Measurements from ENCODE around the gene NCOR2.

The NCOR2 gene

GRCh38 chr12:124532331-124532750 is 35.1 kb downstream of the NCOR2 start:
- no peak overlapping the region for H3K4me3 ChIP-seq (ENCODE audit: low read depth, low read length)
- DNase-seq (ENCODE audit: low read depth): no peak
- TF ChIP-seq CTCF (IDR thresholded peaks at IDR 0.05; ENCODE audit: low read depth, low read length): no peak
- TF ChIP-seq MYC (IDR thresholded peaks at IDR 0.05; ENCODE audit: low read depth, low read length): no peak
- TF ChIP-seq MAX (IDR thresholded peaks at IDR 0.05; ENCODE audit: low read depth, low read length): no peak
- TF ChIP-seq POLR2A (IDR thresholded peaks at IDR 0.05; ENCODE audit: extremely low read depth, insufficient read length): no peak

- no peak for DNase-seq (ENCODE audit: low read depth)
- no peak for TF ChIP-seq POLR2A (IDR thresholded peaks at IDR 0.05; ENCODE audit: extremely low read depth, insufficient read length)
- TF ChIP-seq MAX (IDR thresholded peaks at IDR 0.05; ENCODE audit: low read depth, low read length): no peak
- no peak for TF ChIP-seq CTCF (IDR thresholded peaks at IDR 0.05; ENCODE audit: low read depth, low read length)
- TF ChIP-seq MYC (IDR thresholded peaks at IDR 0.05; ENCODE audit: low read depth, low read length): no peak
- H3K4me3 ChIP-seq (ENCODE audit: low read depth, low read length): no peak overlapping the region
Measured at GRCh38 chr12:124531906-124532305, 35.5 kb downstream of the NCOR2 start.

- H3K4me3 ChIP-seq (ENCODE audit: low read depth, low read length): no peak overlapping the region
- TF ChIP-seq MAX (IDR thresholded peaks at IDR 0.05; ENCODE audit: low read depth, low read length): no peak
- no peak for TF ChIP-seq CTCF (IDR thresholded peaks at IDR 0.05; ENCODE audit: low read depth, low read length)
- no peak for TF ChIP-seq POLR2A (IDR thresholded peaks at IDR 0.05; ENCODE audit: extremely low read depth, insufficient read length)
- TF ChIP-seq MYC (IDR thresholded peaks at IDR 0.05; ENCODE audit: low read depth, low read length): no peak
- no peak for DNase-seq (ENCODE audit: low read depth)
Measured at GRCh38 chr12:124531281-124531745, 36.1 kb downstream of the NCOR2 start.

- TF ChIP-seq CTCF (IDR thresholded peaks at IDR 0.05; ENCODE audit: low read depth, low read length) (no peak), MAX (IDR thresholded peaks at IDR 0.05; ENCODE audit: low read depth, low read length) (no peak), MYC (IDR thresholded peaks at IDR 0.05; ENCODE audit: low read depth, low read length) (no peak), POLR2A (IDR thresholded peaks at IDR 0.05; ENCODE audit: extremely low read depth, insufficient read length) (no peak)
- no peak for DNase-seq (ENCODE audit: low read depth)
- H3K4me3 ChIP-seq (ENCODE audit: low read depth, low read length): no peak overlapping the region
Measured at GRCh38 chr12:124530637-124531263, 36.7 kb downstream of the NCOR2 start.

- no peak overlapping the region for H3K4me3 ChIP-seq (ENCODE audit: low read depth, low read length)
- no peak for TF ChIP-seq MAX (IDR thresholded peaks at IDR 0.05; ENCODE audit: low read depth, low read length)
- TF ChIP-seq POLR2A (IDR thresholded peaks at IDR 0.05; ENCODE audit: extremely low read depth, insufficient read length): no peak
- no peak for TF ChIP-seq CTCF (IDR thresholded peaks at IDR 0.05; ENCODE audit: low read depth, low read length)
- TF ChIP-seq MYC (IDR thresholded peaks at IDR 0.05; ENCODE audit: low read depth, low read length): no peak
- DNase-seq (ENCODE audit: low read depth): no peak
Measured at GRCh38 chr12:124529565-124530276, 37.7 kb downstream of the NCOR2 start.

All from NB4 (cell line).